T-cell (primary cell): ENCODE data around the gene INKA1. TPM values are rescaled to one million over a fixed set of nuclear protein-coding genes. Genes with fewer than 3 reads are reported as not detected.

Source experiments
- ATAC-seq, 4 experiments: fragments of 200-7000 bp in 3 of 4; fragments of 150-1000 bp in 1 of 4; cut with Tn5 transposase; replicated peaks in 1 of 4; 1 replicate in 3 of 4; 2 replicates in 1 of 4; pipeline ENCODE4 v1.10.0; 2021; ENCODE audit warnings: moderate library complexity in 3 of 4, mild to moderate bottlenecking in 2 of 4, moderate number of reproducible peaks in 1 of 4
- CTCF ChIA-PET, 2 donors: fragments of 300-600 bp; sonication (Branson Sonifier 250); formaldehyde crosslinking; loops; one replicate each; lab custom pipeline; 2022; ENCODE audit warnings: antibody characterized with exemption in 2 of 2; lab: Charles Lee
- POLR2A ChIA-PET, 2 donors: fragments of 300-600 bp; sonication (Branson Sonifier 250); formaldehyde crosslinking; loops; one replicate each; lab custom pipeline; 2022; ENCODE audit warnings: antibody characterized with exemption in 2 of 2; lab: Charles Lee
- DNase-seq, 35 experiments: peaks; one replicate each; pipeline versions ENCODE4 v3.0.0 to v3.0.0-alpha.2; 2013 to 2023
- H3K27ac ChIP-seq: one replicate; pipeline ENCODE4 v1.5.1; 2013; ENCODE audit warnings: low read length
- H3K27me3 ChIP-seq, 2 experiments: replicated peaks in 1 of 2; 1 replicate in 1 of 2; 2 replicates in 1 of 2; pipeline versions ENCODE4 v1.6.1 to v1.7.0; 2013; ENCODE audit warnings: low read length in 1 of 2, mixed read lengths in 1 of 2; ENCODE audit not compliant: control insufficient read depth in 2 of 2, insufficient read depth in 2 of 2; ENCODE audit errors: extremely low read depth in 1 of 2
- H3K36me3 ChIP-seq, 2 donors: 1 replicate in 1 of 2; 2 replicates in 1 of 2; pipeline versions ENCODE4 v1.6.1 to v1.7.0; 2013; ENCODE audit warnings: low read length in 1 of 2; ENCODE audit not compliant: control insufficient read depth in 2 of 2, insufficient read depth in 1 of 2; ENCODE audit errors: extremely low read depth in 1 of 2
- H3K4me1 ChIP-seq, 2 experiments: 1 replicate in 1 of 2; 2 replicates in 1 of 2; pipeline versions ENCODE4 v1.6.1 to v1.7.0; 2013; ENCODE audit warnings: low read length in 2 of 2, mixed read lengths in 1 of 2; ENCODE audit not compliant: insufficient read depth in 2 of 2, control insufficient read depth in 1 of 2; ENCODE audit errors: extremely low read depth in 1 of 2
- H3K4me3 ChIP-seq, 2 donors: 1 replicate in 1 of 2; 2 replicates in 1 of 2; pipeline versions ENCODE4 v1.5.1 to v1.7.0; 2013; ENCODE audit warnings: mild to moderate bottlenecking in 2 of 2, low read length in 1 of 2, moderate library complexity in 1 of 2; ENCODE audit not compliant: control insufficient read depth in 1 of 2; ENCODE audit errors: extremely low read depth in 1 of 2
- H3K9me3 ChIP-seq: 2 replicates; pipeline ENCODE4 v1.7.0; 2013
- H3K27ac Mint-ChIP-seq, 2 donors: one replicate each; pipeline ENCODE4 v1.8.0; 2020 to 2021; ENCODE audit warnings: mild to moderate bottlenecking in 2 of 2, mixed read lengths in 2 of 2
- H3K27me3 Mint-ChIP-seq, 2 donors: one replicate each; pipeline ENCODE4 v1.8.0; 2021 to 2022; ENCODE audit warnings: mixed read lengths in 2 of 2
- H3K36me3 Mint-ChIP-seq: one replicate; pipeline ENCODE4 v1.8.0; 2021; ENCODE audit warnings: mixed read lengths
- H3K4me1 Mint-ChIP-seq, 3 donors: one replicate each; pipeline ENCODE4 v1.8.0; 2020 to 2022; ENCODE audit warnings: mixed read lengths in 3 of 3, mild to moderate bottlenecking in 1 of 3
- H3K4me3 Mint-ChIP-seq, 3 donors: one replicate each; pipeline ENCODE4 v1.8.0; 2020 to 2022; ENCODE audit warnings: mild to moderate bottlenecking in 3 of 3, mixed read lengths in 3 of 3, moderate library complexity in 3 of 3
- H3K9me3 Mint-ChIP-seq, 3 donors: one replicate each; pipeline ENCODE4 v1.8.0; 2020 to 2022; ENCODE audit warnings: mixed read lengths in 3 of 3
- WGBS: methylation state at CpG from one replicate; pipeline ENCODE4 v1.1.5; 2013; ENCODE audit warnings: missing lambda C conversion rate; ENCODE audit not compliant: insufficient coverage; 5-methylcytosine and 5-hydroxymethylcytosine counted together
- total RNA-seq, 35 experiments: library from RNA in 6 of 35; stranded (reverse) in 6 of 35; fragments of 120-200 nt in 1 of 35; gene quantifications; one replicate each; pipeline versions ENCODE4 v1.2.1 to v1.2.4 and lab custom pipeline; 2013 to 2026

Gene INKA1
- total RNA-seq, 5 donors from 2014 or later (not counting 1 experiment from before 2014, with no cell fraction given), result 0.73 to 2.7 (median 1.8) TPM

- no peak for ATAC-seq
- H3K4me3 Mint-ChIP-seq, result no peak overlapping the region
- peak overlapping the region in 1 of 2 donors; percentile 43 for H3K27ac Mint-ChIP-seq
Measured at GRCh38 chr3:49788056-49788455, 15.0 kb upstream of the INKA1 start.

GRCh38 chr3:49790626-49791411 is 12.2 kb upstream of the INKA1 start:
- no peak overlapping the region for H3K4me3 Mint-ChIP-seq
- H3K36me3 Mint-ChIP-seq, result no peaks in the 10 kb centered on the region
- H3K27ac ChIP-seq, result no peak overlapping the region
- H3K27ac Mint-ChIP-seq, result no peak overlapping the region
- no peak for DNase-seq
- H3K9me3 Mint-ChIP-seq, result no peaks in the 10 kb centered on the region
- H3K9me3 ChIP-seq, result no peaks in the 10 kb centered on the region
- peaks cover 0 to 9% of the 10 kb centered on the region in 2 experiments for H3K27me3 ChIP-seq
- no peaks in the 10 kb centered on the region for H3K36me3 ChIP-seq
- CTCF ChIA-PET, result no interaction called here
- H3K4me1 Mint-ChIP-seq, result peaks cover 9 to 18% (median 12%) of the 10 kb centered on the region in 3 donors
- POLR2A ChIA-PET, result no interaction called here
- no CpG with 5 or more reads among the region's 9 CpGs for WGBS
- no peak overlapping the region for H3K4me3 ChIP-seq
- no peaks in the 10 kb centered on the region for H3K27me3 Mint-ChIP-seq
- peaks cover 6 to 21% of the 10 kb centered on the region in 2 experiments for H3K4me1 ChIP-seq
- no peak for ATAC-seq

More at GRCh38 chr3:49788056-49788455, 15.0 kb upstream of the INKA1 start:
- peaks cover 10% of the 10 kb centered on the region for H3K36me3 Mint-ChIP-seq
- DNase-seq, result no peak
- no peaks in the 10 kb centered on the region for H3K9me3 Mint-ChIP-seq
- H3K4me1 Mint-ChIP-seq, result peaks cover 28 to 33% (median 29%) of the 10 kb centered on the region in 3 donors
- Histone ChIP-seq H3K27me3 (peaks cover 0 to 7% of the 10 kb centered on the region in 2 experiments), H3K27ac (no peak overlapping the region), H3K4me3 (no peak overlapping the region), H3K4me1 (peaks cover 11 to 48% of the 10 kb centered on the region in 2 experiments), H3K36me3 (peaks cover 0 to 4% of the 10 kb centered on the region in 2 donors), H3K9me3 (no peaks in the 10 kb centered on the region)
- CTCF ChIA-PET, result no interaction called here
- POLR2A ChIA-PET, result no interaction called here
- WGBS, result 88% methylated on average over 2 of the region's 2 CpGs
- no peaks in the 10 kb centered on the region for H3K27me3 Mint-ChIP-seq

- POLR2A ChIA-PET, result no interaction called here
- CTCF ChIA-PET, result no interaction called here
Measured at GRCh38 chr3:49791571-49791970, 11.5 kb upstream of the INKA1 start.

GRCh38 chr3:49792371-49793150 is 10.5 kb upstream of the INKA1 start:
- H3K36me3 ChIP-seq, result no peaks in the 10 kb centered on the region

More at GRCh38 chr3:49791571-49791970, 11.5 kb upstream of the INKA1 start:
- Histone ChIP-seq H3K4me1 (peaks cover 6 to 19% of the 10 kb centered on the region in 2 experiments), H3K9me3 (no peaks in the 10 kb centered on the region), H3K36me3 (no peaks in the 10 kb centered on the region), H3K4me3 (no peak overlapping the region), H3K27me3 (peaks cover 0 to 9% of the 10 kb centered on the region in 2 experiments), H3K27ac (no peak overlapping the region)
- no peak overlapping the region for H3K27ac Mint-ChIP-seq
- DNase-seq, result no peak
- ATAC-seq, result no peak
- no peaks in the 10 kb centered on the region for H3K9me3 Mint-ChIP-seq
- no peak overlapping the region for H3K4me3 Mint-ChIP-seq
- 83% methylated on average over 3 of the region's 4 CpGs for WGBS
- no peaks in the 10 kb centered on the region for H3K36me3 Mint-ChIP-seq
- no peaks in the 10 kb centered on the region for H3K27me3 Mint-ChIP-seq
- peaks cover 8 to 17% (median 10%) of the 10 kb centered on the region in 3 donors for H3K4me1 Mint-ChIP-seq

GRCh38 chr3:49793486-49794085 is 9.5 kb upstream of the INKA1 start:
- H3K27me3 ChIP-seq, result peaks cover 0 to 6% of the 10 kb centered on the region in 2 experiments
- no peak for ATAC-seq
- ChIA-PET CTCF (no interaction called here), POLR2A (no interaction called here)
- 97% methylated on average over 6 of the region's 13 CpGs for WGBS
- H3K36me3 Mint-ChIP-seq, result no peaks in the 10 kb centered on the region
- no peaks in the 10 kb centered on the region for H3K9me3 ChIP-seq
- no peak overlapping the region for H3K4me3 ChIP-seq
- H3K27ac ChIP-seq, result no peak overlapping the region
- no peak overlapping the region for H3K27ac Mint-ChIP-seq
- H3K4me3 Mint-ChIP-seq, result no peak overlapping the region
- peaks cover 3 to 8% of the 10 kb centered on the region in 2 experiments for H3K4me1 ChIP-seq
- DNase-seq, result no peak
- no peaks in the 10 kb centered on the region for H3K36me3 ChIP-seq
- H3K9me3 Mint-ChIP-seq, result no peaks in the 10 kb centered on the region
- peaks cover 2 to 8% (median 5%) of the 10 kb centered on the region in 3 donors for H3K4me1 Mint-ChIP-seq
- no peaks in the 10 kb centered on the region for H3K27me3 Mint-ChIP-seq

More at GRCh38 chr3:49792371-49793150, 10.5 kb upstream of the INKA1 start:
- Mint-ChIP-seq H3K27ac (no peak overlapping the region), H3K4me3 (no peak overlapping the region), H3K9me3 (no peaks in the 10 kb centered on the region), H3K36me3 (no peaks in the 10 kb centered on the region), H3K4me1 (peaks cover 2 to 8% (median 5%) of the 10 kb centered on the region in 3 donors), H3K27me3 (no peaks in the 10 kb centered on the region)
- no peak for ATAC-seq
- CTCF ChIA-PET, result no interaction called here
- H3K9me3 ChIP-seq, result no peaks in the 10 kb centered on the region
- H3K27me3 ChIP-seq, result peaks cover 0 to 12% of the 10 kb centered on the region in 2 experiments
- POLR2A ChIA-PET, result no interaction called here
- WGBS, result 84% methylated on average over 8 of the region's 10 CpGs
- peaks cover 3 to 9% of the 10 kb centered on the region in 2 experiments for H3K4me1 ChIP-seq
- H3K4me3 ChIP-seq, result no peak overlapping the region
- H3K27ac ChIP-seq, result no peak overlapping the region
- DNase-seq, result no peak

GRCh38 chr3:49794431-49794830 is 8.6 kb upstream of the INKA1 start:
- H3K4me3 Mint-ChIP-seq, result no peak overlapping the region
- ChIA-PET CTCF (no interaction called here), POLR2A (no interaction called here)
- no peaks in the 10 kb centered on the region for H3K9me3 Mint-ChIP-seq
- 83% methylated on average over 3 of the region's 4 CpGs for WGBS
- no peaks in the 10 kb centered on the region for H3K27me3 Mint-ChIP-seq
- H3K4me1 Mint-ChIP-seq, result peaks cover 2 to 8% (median 5%) of the 10 kb centered on the region in 3 donors
- no peak overlapping the region for H3K4me3 ChIP-seq
- H3K4me1 ChIP-seq, result peaks cover 3 to 8% of the 10 kb centered on the region in 2 experiments
- no peak for ATAC-seq
- no peak for DNase-seq
- no peaks in the 10 kb centered on the region for H3K36me3 Mint-ChIP-seq
- no peak overlapping the region for H3K27ac ChIP-seq
- peaks cover 0 to 10% of the 10 kb centered on the region in 2 experiments for H3K27me3 ChIP-seq
- no peaks in the 10 kb centered on the region for H3K36me3 ChIP-seq
- H3K27ac Mint-ChIP-seq, result no peak overlapping the region
- H3K9me3 ChIP-seq, result no peaks in the 10 kb centered on the region
